OCI-LY7 (cell line): ENCODE measurements around the gene CERK.

ENCODE experiments used
- EZH2phosphoT487 ChIP-seq: fragments of 200-600 bp; sonication (generic); IDR thresholded peaks from 2 replicates; pipeline ENCODE4 v1.6.1; 2018; ENCODE audit warnings: low read depth, borderline replicate concordance, mild to moderate bottlenecking, mixed run types, antibody characterized with exemption, low read length, moderate library complexity, mixed read lengths
- TF ChIP-seq, protein P1 (sequence below): fragments of 200-600 bp; sonication (generic); conservative IDR thresholded peaks from 2 replicates; pipeline ENCODE4 v1.5.1; 2014; ENCODE audit warnings: mild to moderate bottlenecking, antibody characterized with exemption, low read length, moderate library complexity, mixed read lengths

DNA sequence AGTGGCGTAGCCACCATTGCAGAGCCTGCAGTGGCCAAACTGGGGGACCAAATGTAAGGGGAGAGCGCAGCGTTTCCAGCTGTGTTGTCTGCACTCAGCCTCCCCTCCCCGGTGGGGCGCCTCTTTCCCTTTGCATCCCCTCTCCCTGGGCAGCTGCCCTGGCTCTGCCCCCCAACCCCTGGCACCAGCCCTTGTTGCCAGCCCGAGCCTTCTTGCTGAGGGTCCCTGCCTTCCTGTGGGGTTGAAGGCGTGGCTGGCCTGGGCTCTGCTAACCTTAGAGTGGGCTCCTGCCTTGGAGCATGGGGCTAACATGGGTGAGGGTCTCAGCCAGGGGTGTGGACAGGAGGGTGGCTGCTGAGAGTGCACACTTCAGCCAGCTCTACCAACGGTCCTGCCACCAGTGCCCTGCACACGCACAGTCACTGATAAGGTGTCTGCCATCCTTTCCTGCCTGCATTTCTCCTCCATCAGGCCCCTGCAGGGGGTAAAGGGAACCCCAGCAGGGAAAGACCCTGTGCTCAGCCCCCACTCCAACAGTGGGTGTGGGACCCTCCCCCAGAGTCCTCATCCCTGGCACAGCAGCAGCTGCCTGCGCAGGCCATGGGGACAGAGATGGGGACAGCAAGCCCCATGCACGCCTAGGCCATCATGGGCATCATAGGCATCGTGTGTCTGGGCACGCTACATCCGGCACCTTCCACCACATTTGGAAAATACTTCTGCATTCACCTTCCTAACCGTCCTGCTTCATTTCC is 43.5 kb downstream of the CERK start:
- TF ChIP-seq, protein P1, sequence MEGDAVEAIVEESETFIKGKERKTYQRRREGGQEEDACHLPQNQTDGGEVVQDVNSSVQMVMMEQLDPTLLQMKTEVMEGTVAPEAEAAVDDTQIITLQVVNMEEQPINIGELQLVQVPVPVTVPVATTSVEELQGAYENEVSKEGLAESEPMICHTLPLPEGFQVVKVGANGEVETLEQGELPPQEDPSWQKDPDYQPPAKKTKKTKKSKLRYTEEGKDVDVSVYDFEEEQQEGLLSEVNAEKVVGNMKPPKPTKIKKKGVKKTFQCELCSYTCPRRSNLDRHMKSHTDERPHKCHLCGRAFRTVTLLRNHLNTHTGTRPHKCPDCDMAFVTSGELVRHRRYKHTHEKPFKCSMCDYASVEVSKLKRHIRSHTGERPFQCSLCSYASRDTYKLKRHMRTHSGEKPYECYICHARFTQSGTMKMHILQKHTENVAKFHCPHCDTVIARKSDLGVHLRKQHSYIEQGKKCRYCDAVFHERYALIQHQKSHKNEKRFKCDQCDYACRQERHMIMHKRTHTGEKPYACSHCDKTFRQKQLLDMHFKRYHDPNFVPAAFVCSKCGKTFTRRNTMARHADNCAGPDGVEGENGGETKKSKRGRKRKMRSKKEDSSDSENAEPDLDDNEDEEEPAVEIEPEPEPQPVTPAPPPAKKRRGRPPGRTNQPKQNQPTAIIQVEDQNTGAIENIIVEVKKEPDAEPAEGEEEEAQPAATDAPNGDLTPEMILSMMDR, result no peak
- TF ChIP-seq EZH2phosphoT487, result no peak
